ENCODE measurements around the gene SCYGR4.

SCYGR4 gene

DNA sequence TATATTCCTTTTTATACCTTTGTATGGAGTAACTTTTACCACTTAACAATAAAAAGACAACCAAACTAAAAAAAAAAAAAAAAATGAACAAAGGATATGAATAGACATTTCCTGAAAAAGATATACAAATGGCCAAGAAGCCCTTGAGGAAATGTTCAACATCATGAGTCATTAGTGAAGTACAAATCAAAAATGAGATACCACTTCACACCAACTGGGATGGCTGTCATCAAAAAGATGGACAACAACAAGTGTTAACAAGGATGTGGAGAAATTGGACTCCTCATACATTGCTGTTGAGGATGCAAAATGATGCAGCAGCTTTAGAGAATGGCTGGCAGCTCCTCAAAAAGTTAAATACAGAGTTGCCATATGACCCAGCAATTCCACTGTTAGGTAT is 41.2 kb upstream of the SCYGR4 start:
- Histone ChIP-seq H4K20me1 (ENCODE audit: control insufficient read depth, insufficient read depth, low read depth, low read length) (no peaks in the 10 kb centered on the region), H3K9me2 (replicated peaks; ENCODE audit: control insufficient read depth, low read length) (no peaks in the 10 kb centered on the region), H3K27me3 (ENCODE audit: control insufficient read depth, low read length) (peaks cover 5% of the 10 kb centered on the region; the same call in 1 of the 2 replicates), H3K9me3 (ENCODE audit: control insufficient read depth, insufficient read depth, low read length) (no peaks in the 10 kb centered on the region), H3K4me3 (ENCODE audit: low read length) (no peak overlapping the region), H3K36me3 (ENCODE audit: control insufficient read depth, low read length) (no peaks in the 10 kb centered on the region), H3K4me1 (ENCODE audit: control insufficient read depth, low read length) (no peaks in the 10 kb centered on the region), H3F3A (ENCODE audit: control insufficient read depth, insufficient read depth) (no peaks in the 10 kb centered on the region), H3K27ac (ENCODE audit: low read depth, low read length) (no peak overlapping the region), H3K4me2 (ENCODE audit: low read length) (no peak overlapping the region), H3K79me2 (ENCODE audit: control insufficient read depth, low read length) (no peaks in the 10 kb centered on the region)
- TF ChIP-seq CTCF (IDR thresholded peaks at IDR 0.05; ENCODE audit: low read depth, low read length, poor library complexity, severe bottlenecking) (no peak), EZH2phosphoT487 (IDR thresholded peaks at IDR 0.05; ENCODE audit: borderline replicate concordance, low read length) (no peak)

DNA sequence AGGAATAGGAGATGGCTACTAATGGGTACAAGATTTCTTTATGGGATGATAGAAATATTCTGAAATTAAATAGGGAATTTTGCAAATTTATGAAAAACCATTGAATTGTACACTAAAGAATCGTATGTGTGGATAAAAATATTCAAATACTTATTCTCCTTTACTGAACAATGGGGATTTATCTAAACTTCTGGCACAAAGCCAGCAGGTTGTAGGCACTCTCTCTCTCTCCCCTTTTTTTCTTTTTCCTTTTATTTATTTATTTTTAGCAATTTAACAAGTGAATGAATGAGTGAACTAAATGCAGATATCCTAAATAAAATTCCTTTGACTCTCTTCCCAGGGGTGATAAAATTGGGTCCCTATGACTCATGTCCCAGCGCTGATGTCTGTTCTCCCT is 40.5 kb upstream of the SCYGR4 start:
- Histone ChIP-seq H3K27ac (ENCODE audit: low read depth, low read length) (no peak overlapping the region), H3K4me1 (ENCODE audit: control insufficient read depth, low read length) (no peaks in the 10 kb centered on the region), H3F3A (ENCODE audit: control insufficient read depth, insufficient read depth) (no peaks in the 10 kb centered on the region), H3K27me3 (ENCODE audit: control insufficient read depth, low read length) (peaks cover 8% of the 10 kb centered on the region; the same call in 1 of the 2 replicates), H3K4me2 (ENCODE audit: low read length) (no peak overlapping the region), H4K20me1 (ENCODE audit: control insufficient read depth, insufficient read depth, low read depth, low read length) (no peaks in the 10 kb centered on the region), H3K36me3 (ENCODE audit: control insufficient read depth, low read length) (no peaks in the 10 kb centered on the region), H3K9me3 (ENCODE audit: control insufficient read depth, insufficient read depth, low read length) (no peaks in the 10 kb centered on the region), H3K79me2 (ENCODE audit: control insufficient read depth, low read length) (no peaks in the 10 kb centered on the region), H3K4me3 (ENCODE audit: low read length) (no peak overlapping the region), H3K9me2 (replicated peaks; ENCODE audit: control insufficient read depth, low read length) (no peaks in the 10 kb centered on the region)
- no peak for TF ChIP-seq EZH2phosphoT487 (IDR thresholded peaks at IDR 0.05; ENCODE audit: borderline replicate concordance, low read length)
- TF ChIP-seq CTCF (IDR thresholded peaks at IDR 0.05; ENCODE audit: low read depth, low read length, poor library complexity, severe bottlenecking) = no peak

DNA sequence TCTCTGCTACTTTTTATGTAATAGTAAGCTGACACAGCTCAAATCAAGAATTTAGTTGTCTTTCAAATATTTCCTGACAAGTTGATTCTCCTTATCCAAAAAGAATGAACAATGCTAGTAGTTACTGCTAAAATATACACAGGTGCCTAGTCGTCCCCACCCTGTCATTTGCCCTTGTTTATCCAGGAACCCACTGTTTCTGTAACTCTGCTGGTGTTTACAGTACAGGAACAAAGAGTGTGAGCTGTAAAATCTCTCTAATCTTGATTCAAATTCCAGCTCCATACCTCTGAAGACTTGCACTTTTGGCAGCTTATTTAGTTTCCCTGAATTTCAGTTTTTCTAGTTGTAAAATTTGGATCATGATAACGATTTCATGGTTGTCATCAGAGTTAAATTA is 39.7 kb upstream of the SCYGR4 start:
- TF ChIP-seq EZH2phosphoT487 (IDR thresholded peaks at IDR 0.05; ENCODE audit: borderline replicate concordance, low read length) = no peak
- no peak for TF ChIP-seq CTCF (IDR thresholded peaks at IDR 0.05; ENCODE audit: low read depth, low read length, poor library complexity, severe bottlenecking)
- peaks cover 4% of the 10 kb centered on the region for H3K9me3 ChIP-seq (ENCODE audit: control insufficient read depth, insufficient read depth, low read length)
- H3K36me3 ChIP-seq (ENCODE audit: control insufficient read depth, low read length) = no peaks in the 10 kb centered on the region
- H3K4me3 ChIP-seq (ENCODE audit: low read length) = no peak overlapping the region
- no peaks in the 10 kb centered on the region for H3F3A ChIP-seq (ENCODE audit: control insufficient read depth, insufficient read depth)
- peaks cover 8% of the 10 kb centered on the region; the same call in 1 of the 2 replicates for H3K27me3 ChIP-seq (ENCODE audit: control insufficient read depth, low read length)
- no peaks in the 10 kb centered on the region for H3K4me1 ChIP-seq (ENCODE audit: control insufficient read depth, low read length)
- no peaks in the 10 kb centered on the region for H4K20me1 ChIP-seq (ENCODE audit: control insufficient read depth, insufficient read depth, low read depth, low read length)
- no peak overlapping the region for H3K4me2 ChIP-seq (ENCODE audit: low read length)
- H3K27ac ChIP-seq (ENCODE audit: low read depth, low read length) = no peak overlapping the region
- no peaks in the 10 kb centered on the region for H3K79me2 ChIP-seq (ENCODE audit: control insufficient read depth, low read length)
- H3K9me2 ChIP-seq (replicated peaks; ENCODE audit: control insufficient read depth, low read length) = no peaks in the 10 kb centered on the region
